ENCODE data around the gene CBFA2T2. TPM values are rescaled to one million over a fixed set of nuclear protein-coding genes. Genes with fewer than 3 reads are reported as not detected.
A peak's percentile ranks its signal among the peaks of the same experiment; 100 is the strongest.

CBFA2T2 gene
- total RNA-seq, 1 experiment from 2014 or later, result 16.3 TPM

GRCh38 chr20:33673114-33673409 lies 183.2 kb downstream of the CBFA2T2 start:
- no TSS peak for BruUV-seq (replicated peaks)
- ATAC-seq, result no peak

GRCh38 chr20:33673410-33674293 lies 183.8 kb downstream of the CBFA2T2 start:
- Histone ChIP-seq H3K36me3 (ENCODE audit: control insufficient read depth, insufficient read depth, low read length) (peaks cover 6% of the 10 kb centered on the region; the same call in 1 of the 2 replicates), H3K27me3 (ENCODE audit: control insufficient read depth, insufficient read depth, low read length) (no peaks in the 10 kb centered on the region), H3K4me3 (ENCODE audit: low read depth in 2 of 2, low read length in 2 of 2) (peak overlapping the region; percentile 74 to 76), H3K9me3 (ENCODE audit: control insufficient read depth, insufficient read depth, low read depth, low read length) (no peaks in the 10 kb centered on the region), H3K4me1 (ENCODE audit: control insufficient read depth, insufficient read depth, low read length) (peaks cover 24% of the 10 kb centered on the region), H3K27ac (ENCODE audit: low read length) (peak overlapping the region; percentile 91)
- POLR2A ChIA-PET, result no interaction called here
- BruUV-seq (replicated peaks), result no TSS peak
- TF ChIP-seq CTCF (IDR thresholded peaks at IDR 0.05) (no peak), SIN3A (IDR thresholded peaks at IDR 0.05; ENCODE audit: borderline replicate concordance, insufficient read depth, low read depth, low read length) (no peak)
- DNase-seq (ENCODE audit: low read depth, low spot score) (no peak), ATAC-seq (peak; percentile 35; the same call in 1 of the 2 replicates)
- CTCF ChIA-PET, result no interaction called here
- in situ Hi-C loops (cut with HindIII; ENCODE audit: low pct_unique_long_range_greater_than_20kb, low sequenced_read_pairs) (no loop called here), intact Hi-C loops (cut with micrococcal nuclease; ENCODE audit: unreplicated experiment) (no loop called here)

More at GRCh38 chr20:33673114-33673409, 183.2 kb downstream of the CBFA2T2 start:
- in situ Hi-C loops (cut with HindIII; ENCODE audit: low pct_unique_long_range_greater_than_20kb, low sequenced_read_pairs), result no loop called here
- ChIA-PET CTCF (interaction anchor here (0.6 kb wide), 1 partner anchor 207 kb away, joined by 6 read pairs; no protein-coding TSS in a partner anchor), POLR2A (no interaction called here)
- Histone ChIP-seq H3K27ac (ENCODE audit: low read length) (peak overlapping the region; percentile 91), H3K4me1 (ENCODE audit: control insufficient read depth, insufficient read depth, low read length) (peaks cover 24% of the 10 kb centered on the region), H3K9me3 (ENCODE audit: control insufficient read depth, insufficient read depth, low read depth, low read length) (no peaks in the 10 kb centered on the region), H3K36me3 (ENCODE audit: control insufficient read depth, insufficient read depth, low read length) (peaks cover 6% of the 10 kb centered on the region; the same call in 1 of the 2 replicates), H3K27me3 (ENCODE audit: control insufficient read depth, insufficient read depth, low read length) (no peaks in the 10 kb centered on the region), H3K4me3 (ENCODE audit: low read depth in 2 of 2, low read length in 2 of 2) (peak overlapping the region; percentile 74 to 76)
- no peak for DNase-seq (ENCODE audit: low read depth, low spot score)
- intact Hi-C loops (cut with micrococcal nuclease; ENCODE audit: unreplicated experiment), result no loop called here
- TF ChIP-seq REST (IDR thresholded peaks at IDR 0.05; ENCODE audit: insufficient read depth in 1 of 2, low read depth in 2 of 2, low read length in 1 of 2) (no peak), TCF7L2 (IDR thresholded peaks at IDR 0.05; ENCODE audit: low read depth, low read length) (no peak), POLR2AphosphoS5 (IDR thresholded peaks at IDR 0.05; ENCODE audit: low read depth, low read length) (no peak), SIN3A (IDR thresholded peaks at IDR 0.05; ENCODE audit: borderline replicate concordance, insufficient read depth, low read depth, low read length) (no peak), CTCF (IDR thresholded peaks at IDR 0.05) (no peak)

All from Panc1 (cell line).